GM18870 (cell line): ENCODE data around the gene PSAT1.

Experiments used
- ATAC-seq: cut with Tn5 transposase; IDR thresholded peaks from one replicate; pipeline ENCODE4 v1.9.1; 2021; ENCODE audit warnings: moderate library complexity; ENCODE audit not compliant: unreplicated experiment

The PSAT1 gene

GRCh38 chr9:78314953-78315870 lies 18.3 kb downstream of the PSAT1 start:
- ATAC-seq = no peak

GRCh38 chr9:78316166-78316892 lies 19.4 kb downstream of the PSAT1 start:
- no peak for ATAC-seq

GRCh38 chr9:78319197-78320029 lies 22.5 kb downstream of the PSAT1 start:
- ATAC-seq = no peak

- no peak for ATAC-seq
These were observed 23.2 kb downstream of the PSAT1 start for GRCh38 chr9:78320030-78320693.

GRCh38 chr9:78320875-78321496 lies 24.1 kb downstream of the PSAT1 start:
- ATAC-seq = no peak

- no peak for ATAC-seq
These were observed 24.6 kb downstream of the PSAT1 start for GRCh38 chr9:78321505-78321904.

- ATAC-seq = no peak
These were observed 27.2 kb downstream of the PSAT1 start for GRCh38 chr9:78324068-78324650.

GRCh38 chr9:78324682-78325081 lies 27.8 kb downstream of the PSAT1 start:
- no peak for ATAC-seq

GRCh38 chr9:78325343-78325742 lies 28.4 kb downstream of the PSAT1 start:
- ATAC-seq = no peak

- no peak for ATAC-seq
These were observed 29.0 kb downstream of the PSAT1 start for GRCh38 chr9:78325846-78326360.

- no peak for ATAC-seq
These were observed 29.6 kb downstream of the PSAT1 start for GRCh38 chr9:78326564-78326963.

- no peak for ATAC-seq
These were observed 35.5 kb downstream of the PSAT1 start for GRCh38 chr9:78332381-78332780.

- ATAC-seq = no peak
These were observed 51.9 kb downstream of the PSAT1 start for GRCh38 chr9:78348848-78349247.

GRCh38 chr9:78351816-78352215 lies 54.9 kb downstream of the PSAT1 start:
- peak; percentile 78 for ATAC-seq

- ATAC-seq = no peak
These were observed 57.5 kb downstream of the PSAT1 start for GRCh38 chr9:78354324-78354973.

GRCh38 chr9:78354989-78355388 lies 58.1 kb downstream of the PSAT1 start:
- no peak for ATAC-seq

- ATAC-seq = no peak
These were observed 59.7 kb downstream of the PSAT1 start for GRCh38 chr9:78356634-78357033.

GRCh38 chr9:78357165-78357873 lies 60.4 kb downstream of the PSAT1 start:
- ATAC-seq = no peak
